Peyer's patch (tissue), 4 donors: ENCODE data around the gene FGF19.

Experiments used
- POLR2A ChIP-seq, 2 donors: fragments of 450-650 bp; IDR thresholded peaks; one replicate each; pipeline ENCODE4 v1.5.1; 2017; ENCODE audit warnings: antibody characterized with exemption in 2 of 2, mild to moderate bottlenecking in 2 of 2, moderate library complexity in 2 of 2
- TF ChIP-seq, protein P1 (sequence below), 6 experiments: fragments of 450-650 bp in 4 of 6; fragments of 200-600 bp in 2 of 6; sonication (generic) in 1 of 6; IDR thresholded peaks; one replicate each; pipeline ENCODE4 v1.5.1; 2017 to 2019; ENCODE audit warnings: antibody characterized with exemption in 6 of 6, mild to moderate bottlenecking in 3 of 6, moderate library complexity in 1 of 6

DNA sequence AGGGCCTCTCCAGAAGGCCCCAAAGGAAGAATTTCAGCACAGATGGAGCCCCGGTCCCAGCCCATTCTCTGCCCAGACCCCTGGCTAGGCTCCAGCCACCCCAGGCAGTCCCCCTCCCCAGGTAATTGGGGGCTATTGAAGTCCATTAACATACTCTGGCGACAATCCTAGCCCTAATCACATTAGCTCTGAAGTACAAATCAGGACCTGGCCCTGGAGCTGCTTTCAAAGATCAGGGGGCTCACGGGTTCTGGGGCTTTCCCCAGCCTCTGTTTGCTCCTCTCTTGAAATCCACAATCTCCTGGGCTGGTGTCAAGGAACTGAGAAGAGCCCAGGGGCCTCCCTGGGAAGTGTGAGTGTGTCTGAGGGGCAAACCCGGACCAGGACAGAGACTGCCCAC lies 49.1 kb upstream of the FGF19 start:
- TF ChIP-seq, protein P1, sequence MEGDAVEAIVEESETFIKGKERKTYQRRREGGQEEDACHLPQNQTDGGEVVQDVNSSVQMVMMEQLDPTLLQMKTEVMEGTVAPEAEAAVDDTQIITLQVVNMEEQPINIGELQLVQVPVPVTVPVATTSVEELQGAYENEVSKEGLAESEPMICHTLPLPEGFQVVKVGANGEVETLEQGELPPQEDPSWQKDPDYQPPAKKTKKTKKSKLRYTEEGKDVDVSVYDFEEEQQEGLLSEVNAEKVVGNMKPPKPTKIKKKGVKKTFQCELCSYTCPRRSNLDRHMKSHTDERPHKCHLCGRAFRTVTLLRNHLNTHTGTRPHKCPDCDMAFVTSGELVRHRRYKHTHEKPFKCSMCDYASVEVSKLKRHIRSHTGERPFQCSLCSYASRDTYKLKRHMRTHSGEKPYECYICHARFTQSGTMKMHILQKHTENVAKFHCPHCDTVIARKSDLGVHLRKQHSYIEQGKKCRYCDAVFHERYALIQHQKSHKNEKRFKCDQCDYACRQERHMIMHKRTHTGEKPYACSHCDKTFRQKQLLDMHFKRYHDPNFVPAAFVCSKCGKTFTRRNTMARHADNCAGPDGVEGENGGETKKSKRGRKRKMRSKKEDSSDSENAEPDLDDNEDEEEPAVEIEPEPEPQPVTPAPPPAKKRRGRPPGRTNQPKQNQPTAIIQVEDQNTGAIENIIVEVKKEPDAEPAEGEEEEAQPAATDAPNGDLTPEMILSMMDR (IDR thresholded peaks at IDR 0.05), result no peak
- no peak for TF ChIP-seq POLR2A (IDR thresholded peaks at IDR 0.05)
